Embryonic facial prominence (tissue), 1 donor: Measurements from ENCODE around the gene GCK.
"Not testable (repeated sequence)": the region's sequence is repeated elsewhere in the genome, so short reads cannot be mapped to it uniquely, and the experiment has no call there.

Source experiments
- DNase-seq: peaks from one replicate; pipeline ENCODE4 v3.0.0-alpha.2; 2016; ENCODE audit errors: extremely low spot score

GCK gene

GRCh38 chr7:44142028-44142427 is 47.2 kb downstream of the GCK start:
- no peak for DNase-seq

GRCh38 chr7:44141221-44141850 is 47.9 kb downstream of the GCK start, which contains the start of gene MYL7:
MYL7 (minus strand) TSS chr7:44141332; CDS start chr7:44141305, 27 bp downstream.
- no peak for DNase-seq

- no peak for DNase-seq
Measured at GRCh38 chr7:44140341-44140740, 48.9 kb downstream of the GCK start.

- no peak for DNase-seq
Measured at GRCh38 chr7:44139311-44140010, 49.8 kb downstream of the GCK start.

GRCh38 chr7:44138698-44139097 is 50.5 kb downstream of the GCK start:
- no peak for DNase-seq

GRCh38 chr7:44136731-44137130 is 52.5 kb downstream of the GCK start:
- no peak for DNase-seq

- DNase-seq, result no peak
Measured at GRCh38 chr7:44134943-44135628, 54.2 kb downstream of the GCK start.

- DNase-seq, result no peak
Measured at GRCh38 chr7:44133295-44133694, 55.9 kb downstream of the GCK start.

- DNase-seq, result no peak
Measured at GRCh38 chr7:44132039-44132438, 57.2 kb downstream of the GCK start.

- no peak for DNase-seq
Measured at GRCh38 chr7:44131173-44132029, 57.8 kb downstream of the GCK start.

GRCh38 chr7:44128721-44129582 is 60.3 kb downstream of the GCK start:
- no peak for DNase-seq

GRCh38 chr7:44127161-44127560 is 62.1 kb downstream of the GCK start:
- no peak for DNase-seq

- DNase-seq, result not testable (repeated sequence)
Measured at GRCh38 chr7:44126574-44126973, 62.7 kb downstream of the GCK start.

- no peak for DNase-seq
Measured at GRCh38 chr7:44124822-44125202, 64.4 kb downstream of the GCK start.

GRCh38 chr7:44123190-44124003 is 65.8 kb downstream of the GCK start, which contains the start of gene POLD2:
POLD2 (minus strand) TSS chr7:44123548; CDS start chr7:44122053, 1,495 bp downstream.
- peak; percentile 94 for DNase-seq

GRCh38 chr7:44122529-44122928 is 66.7 kb downstream of the GCK start:
- no peak for DNase-seq

GRCh38 chr7:44121761-44122420 is 67.3 kb downstream of the GCK start:
- no peak for DNase-seq

- DNase-seq, result no peak
Measured at GRCh38 chr7:44120395-44120794, 68.8 kb downstream of the GCK start.

GRCh38 chr7:44119829-44120380 is 69.3 kb downstream of the GCK start:
- no peak for DNase-seq
